GM19395 (cell line): ENCODE data around the gene INSR.
"Not testable (repeated sequence)": the region's sequence is repeated elsewhere in the genome, so short reads cannot be mapped to it uniquely, and the experiment has no call there.

Experiments
- ATAC-seq: cut with Tn5 transposase; IDR thresholded peaks from one replicate; pipeline ENCODE4 v1.9.1; 2021; ENCODE audit warnings: mild to moderate bottlenecking, moderate library complexity; ENCODE audit not compliant: unreplicated experiment

INSR gene

DNA sequence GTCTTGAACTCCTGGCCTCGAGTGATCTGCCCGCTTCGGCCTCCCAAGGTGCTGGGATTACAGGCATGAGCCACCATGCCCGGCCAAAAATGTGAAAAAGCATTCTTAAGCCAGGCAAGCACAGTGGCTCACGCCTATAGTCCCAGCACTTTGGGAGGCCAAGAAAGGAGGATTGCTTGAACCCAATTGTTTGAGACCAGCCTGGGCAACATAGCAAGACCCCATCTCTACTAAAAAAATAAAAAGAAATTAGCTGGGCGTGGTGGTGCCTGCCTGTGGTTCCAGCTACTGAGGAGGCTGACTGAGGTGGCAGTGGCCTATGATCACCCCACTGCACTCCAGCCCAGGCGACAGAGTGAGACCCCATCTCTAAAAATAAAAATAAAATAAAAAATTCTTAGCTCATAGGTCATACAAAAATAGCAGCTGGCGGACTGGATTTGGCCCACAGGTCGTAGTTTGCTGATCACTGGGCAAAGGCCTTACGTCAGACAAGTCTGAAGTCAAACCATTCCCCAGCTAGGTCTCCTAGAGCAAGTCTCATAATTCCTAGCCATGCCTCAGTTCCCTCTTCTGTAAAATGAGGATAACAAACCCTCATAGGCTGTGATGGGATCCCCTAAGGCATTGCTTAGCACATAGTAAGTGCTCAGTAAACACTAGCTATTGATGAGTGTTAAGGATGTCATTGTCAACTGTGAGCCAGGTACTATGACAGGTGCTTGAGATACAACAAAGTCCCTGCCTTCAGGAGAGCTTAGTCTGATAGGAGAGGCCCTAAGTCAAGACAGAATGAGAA lies 36.0 kb downstream of the INSR start:
- no peak for ATAC-seq

DNA sequence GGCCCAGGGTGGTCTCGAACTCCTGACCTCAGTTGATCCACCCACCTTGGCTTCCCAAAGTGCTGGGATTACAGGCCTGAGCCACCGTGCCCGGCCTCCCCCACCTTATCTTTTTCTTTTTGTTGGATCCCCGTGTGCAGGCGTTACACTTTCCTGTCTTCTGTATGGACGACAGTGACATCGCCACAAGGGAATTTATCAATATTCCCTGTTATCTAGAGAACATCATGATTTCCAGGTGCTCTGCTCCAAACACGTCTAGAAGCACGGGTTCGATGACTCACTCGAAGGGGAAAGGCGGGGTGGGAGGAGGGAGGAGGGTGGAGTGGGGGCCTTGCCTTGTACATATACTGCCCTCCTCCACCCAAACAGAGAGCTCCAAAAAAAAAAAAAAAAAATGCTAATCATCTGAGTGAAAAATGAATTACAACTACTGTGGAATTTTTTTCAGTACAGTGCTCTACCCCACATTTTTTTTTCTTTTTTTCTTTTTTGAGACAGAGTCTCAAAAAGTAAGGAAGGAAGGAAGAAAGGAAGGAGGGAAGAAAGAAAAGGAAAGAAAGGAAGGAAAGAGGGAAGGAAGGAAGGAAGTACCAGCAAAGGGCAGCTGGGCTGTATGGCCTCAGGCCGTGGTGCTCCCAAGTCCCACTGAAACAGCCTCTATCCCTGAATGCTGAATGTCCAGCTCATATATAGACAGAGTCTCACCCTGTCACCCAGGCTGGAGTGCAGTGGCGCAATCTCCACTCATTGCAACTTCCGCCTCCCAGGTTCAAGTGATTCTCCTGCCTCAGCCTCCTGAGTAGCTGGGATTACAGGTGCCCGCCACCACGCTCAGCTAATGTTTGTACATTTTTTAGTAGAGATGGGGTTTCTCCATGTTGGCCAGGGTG lies 36.8 kb downstream of the INSR start:
- no peak for ATAC-seq

DNA sequence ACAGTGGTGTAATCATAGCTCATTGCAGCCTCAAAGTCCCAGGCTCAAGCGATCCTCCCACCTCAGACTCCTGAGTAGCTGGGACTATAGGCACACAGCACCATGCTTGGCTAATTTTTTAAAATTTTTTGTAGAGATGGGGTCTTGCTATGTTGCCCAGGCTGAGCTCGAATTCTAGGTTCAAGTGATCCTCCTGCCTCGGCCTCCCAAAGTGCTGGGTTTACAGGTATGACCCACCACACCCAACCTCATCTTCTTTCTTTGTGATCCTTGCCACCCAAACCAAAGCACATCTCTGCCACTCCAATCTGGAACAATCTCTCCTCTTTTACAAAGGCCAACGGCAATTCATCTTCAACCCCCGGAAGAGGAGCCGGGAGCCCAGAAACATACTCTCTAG lies 38.6 kb downstream of the INSR start:
- ATAC-seq: no peak

DNA sequence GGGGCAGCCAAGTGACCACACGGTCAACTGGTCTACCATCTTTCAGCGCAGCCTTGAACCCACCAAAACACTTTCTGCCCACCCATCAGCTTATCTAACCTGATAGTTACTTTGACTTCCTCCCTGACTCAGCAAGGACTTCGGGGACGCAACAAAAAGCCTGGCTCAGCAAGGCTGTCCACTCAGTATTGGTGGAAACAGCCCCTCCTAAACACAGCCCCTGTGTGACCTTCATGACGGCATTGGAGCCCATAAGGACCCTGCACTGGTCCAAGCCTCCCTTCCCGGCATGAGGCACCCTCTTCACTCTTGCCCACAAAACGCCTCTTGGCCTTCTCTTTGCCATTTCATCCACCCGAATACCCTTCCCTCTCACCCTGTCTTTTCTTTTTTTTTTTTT lies 39.1 kb downstream of the INSR start:
- no peak for ATAC-seq

DNA sequence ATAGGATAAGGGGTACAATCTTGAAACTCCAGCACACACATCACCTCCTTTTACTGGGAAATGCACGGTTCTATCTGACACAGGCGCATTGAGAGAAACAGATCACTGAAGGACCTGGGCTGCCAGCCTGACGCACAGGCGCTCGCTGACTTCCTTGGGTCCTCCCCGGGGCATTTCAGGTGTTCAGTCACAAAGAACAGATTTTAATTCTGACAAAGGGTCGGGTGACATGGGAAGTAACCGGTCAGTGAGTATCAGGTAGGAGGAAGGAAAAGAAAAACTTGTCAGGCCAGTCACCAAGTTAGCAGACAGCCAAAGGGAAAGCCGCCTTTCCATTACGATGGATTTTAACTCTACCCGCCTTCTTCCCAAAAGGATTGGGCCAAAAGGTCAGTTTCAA lies 39.6 kb downstream of the INSR start:
- no peak for ATAC-seq

DNA sequence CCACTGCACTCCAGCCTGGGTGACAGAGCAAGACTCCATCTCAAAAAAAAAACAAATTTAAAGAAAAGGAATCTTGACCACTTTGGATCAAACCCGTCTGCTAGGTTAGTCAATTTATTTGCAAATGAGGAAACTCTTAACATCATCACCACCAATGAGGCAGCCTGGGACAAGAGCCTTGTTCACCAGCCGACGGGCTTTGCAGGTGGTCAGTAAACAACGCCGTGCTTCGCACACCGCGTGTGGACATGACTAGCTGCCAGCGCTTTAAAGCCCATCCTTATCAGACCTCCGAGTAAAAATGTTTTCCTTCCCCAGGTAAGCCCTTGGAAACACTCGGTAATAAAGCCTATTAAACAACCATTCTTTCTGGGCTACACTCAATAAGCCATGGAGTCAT lies 41.9 kb downstream of the INSR start:
- ATAC-seq: no peak

DNA sequence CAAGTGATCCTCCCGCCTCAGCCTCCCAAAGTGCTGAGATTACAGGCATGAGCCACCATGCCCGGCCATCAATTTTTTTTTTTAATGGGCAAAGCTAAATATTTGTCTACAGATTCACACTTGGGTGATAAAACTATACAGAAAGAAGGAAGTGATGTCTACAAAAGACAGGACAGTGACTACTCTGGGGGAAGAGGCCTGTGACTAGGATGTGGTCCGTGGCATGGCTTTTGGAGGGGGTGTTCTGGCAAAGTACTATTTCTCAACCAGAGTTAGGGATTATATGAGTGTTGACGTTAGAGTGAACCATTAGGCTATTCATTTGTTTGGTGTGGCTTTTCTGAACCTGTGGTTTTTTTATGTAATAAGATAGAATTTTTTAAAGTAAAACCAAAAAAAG lies 42.7 kb downstream of the INSR start:
- no peak for ATAC-seq

DNA sequence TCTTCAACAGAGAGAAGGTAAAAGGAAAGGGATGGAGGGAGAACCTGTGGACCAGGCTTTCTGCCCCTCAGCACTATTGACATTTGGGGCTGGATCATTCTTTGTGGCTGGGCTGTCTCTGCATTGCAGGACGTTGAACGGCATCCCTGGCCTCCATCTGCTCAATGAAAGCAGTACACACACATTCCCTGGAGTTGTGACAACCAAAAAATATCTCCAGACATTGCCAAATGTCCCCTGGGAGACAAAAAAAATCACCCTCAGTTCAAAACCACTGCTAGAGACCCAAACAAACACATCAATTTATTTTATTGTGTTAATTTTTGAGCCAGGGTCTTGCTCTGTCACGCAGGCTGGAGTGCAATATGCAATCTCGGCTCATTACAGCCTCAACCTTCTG lies 43.3 kb downstream of the INSR start:
- no peak for ATAC-seq

DNA sequence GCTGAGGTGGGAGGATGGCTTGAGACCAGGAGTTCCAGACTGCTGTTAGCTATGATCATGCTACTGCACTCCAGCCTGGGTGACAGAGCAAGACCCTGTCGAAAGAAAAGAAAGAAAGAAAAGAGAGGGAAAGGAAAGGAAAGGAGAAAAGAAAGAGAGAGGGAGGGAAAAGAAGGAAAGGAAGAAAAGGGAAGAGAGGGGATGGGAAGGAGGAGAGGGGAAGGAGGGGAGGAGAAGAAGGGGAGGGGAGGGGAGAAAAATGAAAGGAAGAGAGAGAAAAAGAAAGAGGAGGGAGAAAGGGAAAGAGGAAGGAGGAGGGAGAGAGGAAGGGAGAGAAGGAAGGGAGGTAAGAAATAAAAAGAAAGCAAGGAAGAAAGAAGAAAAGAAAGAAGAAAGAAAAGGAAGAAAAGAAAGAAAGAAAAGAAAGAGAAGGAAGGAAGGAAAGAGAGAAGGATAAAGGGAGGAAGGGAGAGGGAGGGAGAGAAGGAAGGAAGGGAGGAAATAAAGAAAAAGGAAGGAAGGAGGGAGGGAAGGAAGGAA lies 44.1 kb downstream of the INSR start:
- ATAC-seq: no peak

DNA sequence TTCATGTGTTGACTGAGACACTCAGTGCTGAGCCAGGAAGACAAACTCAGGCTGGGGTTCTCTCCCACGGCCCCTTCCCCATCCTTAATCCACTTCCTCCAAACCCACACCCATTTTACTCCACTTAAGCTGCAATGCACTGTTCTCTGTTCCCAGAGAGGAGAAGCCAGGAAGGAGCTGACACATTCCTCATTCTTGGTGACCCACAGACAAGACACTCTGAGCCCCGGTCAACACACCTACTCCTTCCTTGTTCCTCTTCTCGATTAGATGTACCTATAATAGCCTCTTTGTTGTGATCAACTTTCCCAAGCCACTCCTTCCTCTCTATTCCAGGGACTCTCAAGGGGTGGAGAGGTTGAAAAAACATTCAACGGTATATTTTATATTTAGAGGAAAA lies 47.1 kb downstream of the INSR start:
- ATAC-seq: no peak

DNA sequence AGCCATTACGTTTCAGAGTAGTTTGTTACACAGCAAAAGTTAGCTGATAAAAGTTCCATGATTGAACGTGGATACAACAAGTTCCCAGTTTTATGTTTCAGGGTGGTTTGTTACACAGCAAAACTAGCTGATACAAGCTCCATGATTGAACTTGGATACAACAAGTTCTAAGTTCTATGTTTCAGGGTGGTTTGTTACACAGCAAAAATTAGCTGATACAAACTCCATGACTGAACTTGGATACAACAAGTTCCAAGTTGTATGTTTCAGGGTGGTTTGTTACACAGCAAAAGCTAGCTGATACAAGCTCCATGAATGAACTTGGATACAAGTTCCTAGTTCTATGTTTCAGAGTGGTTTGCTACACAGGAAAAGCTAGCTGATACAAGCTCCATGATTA lies 47.6 kb downstream of the INSR start:
- ATAC-seq: no peak

DNA sequence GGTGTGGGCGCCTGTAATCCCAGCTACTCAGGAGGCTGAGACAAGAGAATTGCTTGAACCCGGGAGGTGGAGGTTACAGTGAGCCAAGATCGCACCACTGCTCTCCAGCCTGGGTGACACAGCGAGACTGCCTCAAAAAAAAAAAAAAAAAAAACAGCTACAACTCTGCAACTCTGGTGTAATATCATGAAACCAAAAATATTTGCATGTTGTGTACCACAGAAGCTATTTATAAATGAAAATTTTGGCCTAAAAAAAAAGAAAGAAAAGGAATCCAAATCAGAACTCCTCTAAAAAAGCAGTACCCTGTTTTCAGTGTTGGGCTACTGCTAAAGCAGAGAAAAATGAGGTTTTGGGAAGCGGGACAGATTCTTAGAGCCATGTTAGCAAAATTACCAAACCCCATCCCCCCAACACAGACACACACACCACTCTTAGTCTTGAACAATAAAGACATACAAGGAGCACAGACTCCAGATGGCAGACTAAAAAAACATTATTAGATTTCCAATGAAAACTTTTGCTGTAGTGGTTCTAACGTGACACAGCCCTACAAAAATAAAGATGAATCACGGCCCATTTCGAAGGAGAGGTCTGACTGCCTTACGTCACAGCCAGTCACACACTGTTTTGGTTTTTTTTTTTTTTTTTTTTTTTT lies 51.5 kb downstream of the INSR start:
- no peak for ATAC-seq

DNA sequence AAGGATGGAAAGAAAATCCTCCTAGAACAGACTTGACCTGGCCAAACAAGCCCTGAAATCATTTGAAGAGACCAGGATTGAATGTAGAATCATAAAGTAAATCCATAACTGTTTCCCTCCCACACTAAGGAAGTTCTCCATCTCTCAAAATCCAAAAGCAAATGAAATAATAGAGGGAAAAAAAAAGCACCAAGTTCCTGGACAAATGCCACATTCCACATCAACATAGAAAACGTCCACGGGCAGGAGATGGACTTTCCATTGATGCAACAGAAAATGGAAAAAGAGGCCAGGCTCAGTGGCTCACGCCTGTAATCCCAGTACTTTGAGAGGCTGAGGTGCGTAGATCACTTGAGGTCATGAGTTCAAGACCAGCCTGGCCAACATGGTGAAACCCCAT lies 56.2 kb downstream of the INSR start:
- ATAC-seq: no peak

DNA sequence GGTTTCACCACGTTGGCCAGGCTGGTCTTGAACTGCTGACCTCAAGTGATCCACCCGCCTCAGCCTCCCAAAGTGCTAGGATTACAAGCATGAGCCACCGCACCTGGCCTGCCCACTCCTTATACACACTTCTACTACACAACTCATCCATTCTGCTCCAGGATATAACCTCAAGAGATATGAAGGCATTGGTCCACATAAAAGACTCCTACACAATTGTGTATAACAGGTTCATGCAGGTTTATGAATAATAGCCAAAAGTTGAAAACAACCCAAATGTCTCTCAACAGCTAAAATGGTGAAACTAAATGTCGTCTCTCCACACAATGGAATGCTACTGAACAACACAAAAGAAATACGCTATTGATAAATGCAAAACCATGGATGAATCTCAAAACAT lies 58.1 kb downstream of the INSR start:
- no peak for ATAC-seq

DNA sequence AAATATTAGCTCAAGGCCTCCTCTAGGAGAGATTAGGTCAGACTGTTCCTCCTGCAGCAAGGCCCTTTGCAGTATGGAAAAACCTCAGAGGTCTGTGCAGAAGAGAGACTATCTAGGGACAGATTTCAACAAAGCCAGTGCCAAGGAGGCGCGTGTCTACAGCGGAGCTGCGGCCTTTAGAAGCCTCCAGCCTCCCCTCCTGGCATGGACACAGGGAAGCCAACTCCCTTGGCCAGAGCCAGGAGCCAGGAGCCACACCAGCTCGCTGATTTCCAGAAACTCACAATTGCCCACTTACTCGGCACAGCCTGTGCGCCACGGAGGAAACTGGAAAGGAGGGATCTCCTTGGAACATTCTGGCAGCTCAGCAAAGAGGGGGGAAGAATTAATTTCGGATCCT lies 63.4 kb downstream of the INSR start:
- no peak for ATAC-seq

DNA sequence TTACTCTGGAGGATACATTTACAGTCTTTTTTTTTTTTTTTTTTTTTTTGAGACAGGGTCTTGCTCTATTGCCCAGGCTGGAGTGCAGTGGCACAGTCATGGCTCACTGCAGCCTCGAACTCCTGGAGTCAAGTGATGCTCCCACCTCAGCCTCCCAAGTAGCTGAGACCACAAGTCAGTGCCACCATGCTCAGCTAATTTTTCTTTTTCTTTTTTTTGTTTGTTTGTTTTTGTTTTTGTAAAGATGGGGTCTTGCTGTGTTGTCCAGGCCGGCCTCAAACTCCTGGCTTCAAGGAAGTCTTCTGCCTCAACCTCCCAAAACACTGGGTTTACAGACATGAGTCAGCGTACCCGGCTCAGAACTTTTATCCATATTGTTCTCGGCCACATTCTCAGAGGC lies 64.5 kb downstream of the INSR start:
- no peak for ATAC-seq

DNA sequence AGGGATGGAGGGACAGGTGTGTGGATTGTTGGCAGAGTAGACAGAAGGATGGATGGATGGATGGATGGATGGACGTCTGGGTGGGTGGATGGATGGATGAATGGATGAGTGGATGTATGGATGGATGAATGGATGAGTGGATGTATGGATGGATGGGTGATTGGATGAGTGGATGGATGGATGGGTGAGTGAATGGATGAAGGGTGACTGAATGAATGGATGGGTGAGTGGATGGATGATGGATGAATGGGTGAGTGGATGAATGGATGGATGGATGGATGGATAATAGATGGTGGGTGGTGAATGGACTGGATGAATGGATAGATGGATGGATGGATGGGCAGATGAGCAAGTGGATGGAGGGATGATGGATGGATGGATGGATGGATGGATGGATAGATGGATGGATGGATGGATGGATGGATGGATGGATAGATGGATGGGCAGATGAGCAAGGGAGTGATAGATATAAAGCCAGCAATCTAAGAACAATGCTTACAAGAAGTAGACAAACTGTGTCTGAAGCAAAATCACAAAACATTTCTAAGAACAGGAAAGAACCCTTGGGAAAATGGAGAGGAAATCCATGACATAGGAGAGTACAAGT lies 65.2 kb downstream of the INSR start:
- no peak for ATAC-seq

DNA sequence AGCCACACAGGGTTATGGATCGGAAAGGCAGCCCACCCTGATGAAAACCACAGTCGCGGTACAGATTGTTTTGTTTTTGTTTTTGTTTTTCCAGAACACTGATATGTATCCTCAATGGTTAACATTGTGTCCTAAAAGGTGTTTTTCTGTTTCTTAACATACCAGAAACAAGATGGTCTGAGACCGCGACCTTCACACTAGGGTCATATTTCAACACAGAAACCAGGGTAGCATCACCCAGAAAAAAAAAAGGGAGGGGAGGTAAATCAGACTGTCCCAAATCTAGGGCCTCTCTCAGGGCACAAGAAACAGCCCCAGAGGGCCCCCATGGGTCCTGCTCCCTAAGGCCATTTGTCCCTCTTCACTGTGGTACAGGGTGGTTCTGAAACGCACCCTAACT lies 66.5 kb downstream of the INSR start:
- ATAC-seq: no peak

DNA sequence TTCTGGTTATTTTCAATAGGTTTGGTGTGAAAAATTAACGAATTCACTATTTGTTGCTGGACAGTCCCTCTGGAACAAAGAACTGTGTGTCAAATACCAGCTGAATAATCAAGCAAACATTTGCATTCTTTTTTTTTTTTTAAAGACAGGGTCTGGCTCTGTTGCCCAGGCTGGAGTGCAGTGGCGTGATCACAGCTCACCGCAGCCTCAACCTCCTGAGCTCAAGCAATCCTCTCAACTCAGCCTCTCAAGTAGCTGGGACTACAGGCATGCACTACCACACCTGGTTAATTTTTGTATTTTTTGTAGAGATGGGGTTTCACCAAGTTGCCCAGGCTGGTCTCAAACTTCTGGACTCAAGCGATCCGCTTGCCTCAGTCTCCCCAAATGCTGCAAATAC lies 67.1 kb downstream of the INSR start:
- ATAC-seq: not testable (repeated sequence)

DNA sequence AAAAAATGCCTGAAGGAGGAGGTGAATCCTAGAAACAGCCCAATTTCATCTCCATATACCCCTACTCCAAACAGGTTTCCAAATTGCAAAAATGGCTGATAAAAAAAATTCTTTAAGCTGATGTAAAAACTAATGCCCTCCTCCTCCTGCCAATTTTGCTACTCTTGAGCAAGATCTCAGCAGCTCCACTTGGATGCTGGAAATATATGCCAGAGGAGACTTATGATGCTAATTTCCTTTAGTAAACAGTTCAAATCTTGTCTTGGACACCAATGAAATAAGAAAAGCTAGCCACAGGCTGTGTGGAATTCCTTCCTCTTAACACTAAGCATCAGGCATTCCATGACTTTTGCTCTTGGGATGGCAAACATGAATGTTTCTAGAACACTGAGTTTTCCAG lies 67.5 kb downstream of the INSR start:
- no peak for ATAC-seq

DNA sequence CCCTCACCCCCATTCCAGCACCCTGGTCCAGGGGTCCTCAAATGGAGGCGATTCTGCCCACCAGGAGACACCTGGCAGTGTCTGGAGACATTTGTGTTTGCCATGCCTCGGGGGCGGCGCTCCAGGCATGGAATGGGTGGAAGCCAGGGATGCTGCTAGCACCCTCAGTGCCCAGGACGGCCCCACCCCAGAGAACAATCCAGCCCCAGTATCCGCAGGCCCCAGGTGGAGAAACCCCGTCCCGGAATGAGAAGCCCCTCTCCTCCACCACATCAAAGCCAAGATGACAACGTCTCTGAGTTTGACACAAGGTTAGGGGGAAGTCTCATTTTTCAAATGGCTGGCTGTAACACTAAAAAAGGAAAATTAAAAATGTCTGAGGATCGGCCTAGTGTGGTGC lies 68.5 kb downstream of the INSR start:
- ATAC-seq: no peak
